ENCODE results near the gene MYO16.

GRCh38 chr13:109244566-109244965, 615.2 kb downstream of the MYO16 start:
- TF ChIP-seq CTCF (IDR thresholded peaks at IDR 0.05) (no peak), E2F6 (IDR thresholded peaks at IDR 0.05; ENCODE audit: borderline replicate concordance, low read depth) (no peak)
